ENCODE measurements around the gene SEPTIN2.

DNA sequence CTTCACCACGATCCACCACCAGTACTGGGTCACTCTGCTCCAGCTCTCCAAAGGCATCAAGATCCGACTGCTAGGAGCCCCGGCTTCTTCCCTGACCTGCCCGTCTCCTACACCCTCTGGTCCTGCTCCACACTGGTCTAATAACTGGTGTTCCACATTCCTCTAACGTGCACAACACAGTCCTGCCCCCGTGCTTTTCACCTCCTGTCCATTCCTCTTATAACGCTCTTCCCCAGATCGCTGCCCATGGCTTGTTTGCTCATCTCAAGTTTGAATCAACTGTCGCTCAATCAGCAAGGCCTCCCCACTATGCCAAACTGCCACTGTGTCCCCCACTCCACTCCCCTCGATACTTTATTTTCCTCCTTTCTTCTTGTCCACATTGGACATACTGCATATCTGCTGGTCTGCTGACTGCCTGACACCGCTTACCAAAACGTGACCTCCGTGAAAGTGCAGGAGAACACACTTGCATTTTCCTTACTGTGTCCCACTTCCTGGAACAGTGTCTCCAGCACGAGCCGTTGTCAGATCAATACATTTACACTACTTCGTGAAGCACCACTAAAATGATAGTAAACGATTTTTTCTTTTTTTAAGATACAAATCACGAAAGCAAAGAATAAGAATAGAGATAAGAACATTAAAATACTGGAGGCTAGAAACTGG is 6.8 kb upstream of the SEPTIN2 start:
- no peak for TF ChIP-seq POLR2A (IDR thresholded peaks at IDR 0.05)
- TF ChIP-seq POLR2AphosphoS5 (IDR thresholded peaks at IDR 0.05): no peak
- TF ChIP-seq, protein P1, sequence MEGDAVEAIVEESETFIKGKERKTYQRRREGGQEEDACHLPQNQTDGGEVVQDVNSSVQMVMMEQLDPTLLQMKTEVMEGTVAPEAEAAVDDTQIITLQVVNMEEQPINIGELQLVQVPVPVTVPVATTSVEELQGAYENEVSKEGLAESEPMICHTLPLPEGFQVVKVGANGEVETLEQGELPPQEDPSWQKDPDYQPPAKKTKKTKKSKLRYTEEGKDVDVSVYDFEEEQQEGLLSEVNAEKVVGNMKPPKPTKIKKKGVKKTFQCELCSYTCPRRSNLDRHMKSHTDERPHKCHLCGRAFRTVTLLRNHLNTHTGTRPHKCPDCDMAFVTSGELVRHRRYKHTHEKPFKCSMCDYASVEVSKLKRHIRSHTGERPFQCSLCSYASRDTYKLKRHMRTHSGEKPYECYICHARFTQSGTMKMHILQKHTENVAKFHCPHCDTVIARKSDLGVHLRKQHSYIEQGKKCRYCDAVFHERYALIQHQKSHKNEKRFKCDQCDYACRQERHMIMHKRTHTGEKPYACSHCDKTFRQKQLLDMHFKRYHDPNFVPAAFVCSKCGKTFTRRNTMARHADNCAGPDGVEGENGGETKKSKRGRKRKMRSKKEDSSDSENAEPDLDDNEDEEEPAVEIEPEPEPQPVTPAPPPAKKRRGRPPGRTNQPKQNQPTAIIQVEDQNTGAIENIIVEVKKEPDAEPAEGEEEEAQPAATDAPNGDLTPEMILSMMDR (IDR thresholded peaks at IDR 0.05): no peak

All from breast epithelium (tissue), 3 donors.